PFSK-1 (cell line): ENCODE results near the gene TENM3.

Experiments used
- FOXP2 ChIP-seq: optimal IDR thresholded peaks from 2 replicates; pipeline ENCODE3; 2011; ENCODE audit warnings: borderline replicate concordance, control low read depth, inconsistent platforms; ENCODE audit not compliant: insufficient read depth; ENCODE audit errors: extremely low read length, extremely low read depth
- POLR2AphosphoS5 ChIP-seq: IDR thresholded peaks from 2 replicates; pipeline ENCODE4 v1.6.1; 2012; ENCODE audit warnings: low read depth, mild to moderate bottlenecking, control low read depth, low read length, moderate library complexity
- REST ChIP-seq, 2 experiments: IDR thresholded peaks; 2 replicates each; pipeline versions ENCODE4 v1.6.1 to v1.8.0; 2011 to 2012; ENCODE audit warnings: low read depth in 2 of 2, low read length in 2 of 2, control low read depth in 1 of 2, inconsistent platforms in 1 of 2, mild to moderate bottlenecking in 1 of 2, moderate library complexity in 1 of 2; ENCODE audit not compliant: insufficient read depth in 1 of 2
- SIN3A ChIP-seq: IDR thresholded peaks from 2 replicates; pipeline ENCODE4 v1.6.1; 2012; ENCODE audit warnings: mild to moderate bottlenecking, low read length, moderate library complexity, borderline replicate concordance; ENCODE audit not compliant: insufficient read depth
- TAF1 ChIP-seq: IDR thresholded peaks from 2 replicates; pipeline ENCODE4 v1.6.1; 2012; ENCODE audit warnings: low read length, control low read depth, borderline replicate concordance; ENCODE audit not compliant: insufficient read depth

Gene TENM3

DNA sequence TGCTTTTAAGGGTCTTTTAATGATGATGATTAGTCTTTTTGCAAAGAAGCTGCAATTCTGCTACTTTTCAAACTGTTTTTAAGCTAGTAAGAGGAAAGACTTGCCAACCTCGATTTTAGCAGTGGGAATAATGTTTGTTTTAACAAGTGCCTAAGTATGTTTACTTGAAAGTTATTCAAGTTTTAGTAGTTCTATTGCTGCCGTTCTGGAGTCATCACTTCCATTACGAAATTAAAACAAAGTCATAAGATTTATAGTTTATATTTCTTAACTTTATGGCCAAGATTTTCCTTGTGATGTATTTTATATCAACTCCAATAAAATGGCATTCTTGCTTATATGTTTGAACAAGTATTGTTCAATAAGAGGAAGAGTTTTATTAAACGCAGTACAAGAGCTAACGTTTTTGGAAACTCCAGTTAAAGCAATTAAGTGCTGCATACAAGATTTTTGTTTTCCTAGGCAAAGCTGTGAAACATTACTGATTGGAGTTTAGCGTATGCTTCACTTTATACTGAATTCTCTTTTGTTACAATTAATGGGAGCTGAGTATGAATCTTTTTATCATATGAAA is 211.3 kb downstream of the TENM3 start:
- TF ChIP-seq FOXP2 (no peak), REST (IDR thresholded peaks at IDR 0.05; ENCODE audit: insufficient read depth in 1 of 2, low read depth in 2 of 2, low read length in 2 of 2) (no peak)

DNA sequence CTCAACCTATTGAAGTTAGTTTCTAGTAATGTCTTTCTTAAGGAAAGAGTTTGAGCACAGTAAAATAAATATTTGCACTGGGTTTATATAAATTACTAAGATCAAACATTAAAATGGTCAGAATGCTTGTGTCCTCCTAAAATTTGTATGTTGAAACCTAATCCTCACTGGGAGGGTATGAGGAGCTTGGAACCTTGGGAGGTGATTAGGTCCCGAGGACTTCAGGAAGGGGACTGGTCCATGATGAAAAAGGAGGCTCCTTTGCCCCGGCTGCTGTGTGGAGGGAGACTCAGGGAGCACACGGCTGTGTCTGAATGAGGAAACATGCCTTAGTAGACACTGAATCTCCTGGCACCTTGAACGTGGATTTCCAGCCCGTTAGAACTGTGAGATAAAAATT is 221.9 kb downstream of the TENM3 start:
- TF ChIP-seq REST (IDR thresholded peaks at IDR 0.05; ENCODE audit: insufficient read depth in 1 of 2, low read depth in 2 of 2, low read length in 2 of 2) (no peak), SIN3A (no peak), TAF1 (no peak), POLR2AphosphoS5 (no peak), FOXP2 (no peak)

GRCh38 chr4:182465979-182466378 is 222.8 kb downstream of the TENM3 start:
- no peak for TF ChIP-seq SIN3A
- TF ChIP-seq POLR2AphosphoS5 = no peak
- no peak for TF ChIP-seq FOXP2
- no peak for TF ChIP-seq REST (IDR thresholded peaks at IDR 0.05; ENCODE audit: insufficient read depth in 1 of 2, low read depth in 2 of 2, low read length in 2 of 2)
- no peak for TF ChIP-seq TAF1

DNA sequence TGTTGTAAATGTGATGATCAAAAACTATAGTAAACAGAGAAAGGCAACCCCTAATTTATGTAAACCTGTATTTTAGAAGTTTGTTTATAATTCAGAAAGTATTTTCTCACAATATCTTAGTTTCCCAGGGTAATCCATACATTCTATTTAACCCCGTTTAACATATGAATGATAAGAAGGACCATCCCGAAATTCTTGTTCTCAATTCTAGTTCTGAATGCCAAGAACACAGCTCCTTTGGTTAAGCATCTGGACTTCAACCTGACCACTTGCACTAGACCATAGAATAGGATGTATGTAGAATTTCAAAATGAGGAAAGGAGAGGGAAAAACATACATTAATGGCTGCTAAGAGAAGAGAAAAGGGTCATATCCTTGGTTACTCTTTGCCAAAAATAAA is 227.0 kb downstream of the TENM3 start:
- TF ChIP-seq FOXP2 (no peak), POLR2AphosphoS5 (no peak), SIN3A (no peak), REST (IDR thresholded peaks at IDR 0.05; ENCODE audit: insufficient read depth in 1 of 2, low read depth in 2 of 2, low read length in 2 of 2) (no peak), TAF1 (no peak)

GRCh38 chr4:182475539-182475938 is 232.3 kb downstream of the TENM3 start:
- TF ChIP-seq FOXP2 = no peak
- no peak for TF ChIP-seq TAF1
- no peak for TF ChIP-seq SIN3A

GRCh38 chr4:182478475-182478874 is 235.3 kb downstream of the TENM3 start:
- TF ChIP-seq SIN3A = no peak
- TF ChIP-seq TAF1 = no peak
- TF ChIP-seq POLR2AphosphoS5 = no peak
- TF ChIP-seq REST (IDR thresholded peaks at IDR 0.05; ENCODE audit: insufficient read depth in 1 of 2, low read depth in 2 of 2, low read length in 2 of 2) = no peak
- TF ChIP-seq FOXP2 = no peak
